Measurements from ENCODE around the gene ZNF329.

GRCh38 chr19:58150328-58150921 lies at the start of gene ZNF329:
- no peak for TF ChIP-seq RCOR1 (IDR thresholded peaks at IDR 0.05; ENCODE audit: low read length)
- peak; percentile 85 for TF ChIP-seq POLR2AphosphoS5 (IDR thresholded peaks at IDR 0.05; ENCODE audit: low read depth, low read length)
